Stimulated activated CD8-positive, alpha-beta memory T cell treated with anti-CD3 and anti-CD28 coated beads, Interleukin-15, amount 100 ng/mL, for 24 hours (primary cell): Measurements from ENCODE around the gene SLC25A10.

Source experiments
- DNase-seq: peaks from one replicate; pipeline ENCODE4 v3.0.0-alpha.2; 2020; ENCODE audit warnings: low read depth

The SLC25A10 gene

GRCh38 chr17:81706757-81707624, 5.1 kb upstream of the SLC25A10 start:
- no peak for DNase-seq

DNA sequence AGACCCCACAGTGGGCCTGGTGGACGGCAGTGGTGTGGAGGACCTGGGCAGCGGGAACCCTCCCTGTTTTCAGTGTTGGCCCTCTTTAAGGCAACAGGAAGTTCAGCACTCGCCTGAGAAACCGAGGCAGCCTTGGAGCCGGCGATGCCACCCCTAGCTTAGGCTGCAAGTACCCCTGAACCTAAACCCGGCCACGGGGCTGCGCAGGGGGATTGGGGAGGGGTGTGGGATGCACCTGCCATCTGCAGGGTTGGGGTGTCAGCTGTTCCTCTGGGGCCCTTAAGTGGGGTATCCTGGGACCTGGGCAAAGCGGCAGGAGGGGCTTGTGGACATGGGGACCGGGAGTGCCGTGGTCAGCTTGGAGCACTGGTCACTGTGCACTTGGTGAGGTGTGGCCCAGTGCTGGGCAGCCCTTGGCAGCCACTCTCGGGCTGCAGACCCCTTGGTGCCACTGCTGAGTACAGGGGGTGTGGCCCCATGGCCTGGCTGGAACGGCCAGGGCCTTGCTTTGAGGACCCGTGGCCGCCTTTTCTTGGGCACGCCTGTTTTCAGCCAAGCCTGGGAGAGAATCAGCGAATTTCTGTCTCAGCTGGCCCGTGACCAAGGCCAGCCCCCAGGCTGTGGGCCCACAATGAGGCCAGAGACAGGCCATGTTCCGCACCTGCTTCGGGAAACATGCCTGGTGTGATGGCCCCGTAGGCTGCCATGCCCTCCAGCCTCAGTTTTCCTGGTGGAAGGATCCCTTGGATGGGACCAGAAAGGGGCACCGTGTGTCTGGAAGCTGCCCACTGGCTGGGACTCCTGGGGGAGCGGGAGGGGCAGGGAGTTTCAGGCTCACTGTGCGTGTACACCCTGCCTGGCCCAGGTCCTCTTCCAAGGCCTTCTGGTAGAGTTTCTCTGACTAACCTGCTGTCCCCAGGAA, 4.1 kb upstream of the SLC25A10 start:
- no peak for DNase-seq

- no peak for DNase-seq
Observed at GRCh38 chr17:81708739-81709185, 3.3 kb upstream of the SLC25A10 start.

- DNase-seq: no peak
Observed at GRCh38 chr17:81710514-81711308, 1.4 kb upstream of the SLC25A10 start.

DNA sequence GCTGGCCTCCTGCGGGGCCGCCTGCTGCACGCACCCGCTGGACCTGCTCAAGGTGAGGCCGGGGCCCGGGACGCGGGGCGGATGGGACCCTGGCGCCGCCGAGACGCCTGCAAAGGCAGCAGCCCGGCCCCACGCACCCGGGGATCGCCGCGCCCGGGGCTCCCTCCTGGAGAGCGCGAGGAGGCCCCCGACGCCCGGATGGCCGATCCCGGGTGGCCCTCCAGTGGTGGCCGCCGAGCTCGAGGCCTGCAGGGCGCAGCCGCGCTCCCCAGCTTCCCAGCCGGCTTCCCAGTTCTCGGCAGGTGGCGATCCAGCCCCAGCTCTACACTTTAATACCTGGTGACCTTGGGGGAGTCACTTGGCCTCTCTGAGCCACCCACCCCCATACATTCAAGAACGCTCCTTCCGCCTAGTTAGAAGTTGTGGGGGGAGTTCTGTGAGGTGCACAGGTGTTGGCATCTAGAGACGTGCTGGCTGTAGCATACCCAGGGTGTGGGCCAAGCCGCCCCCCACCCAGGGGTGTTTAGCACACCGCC, 452 bp downstream of the SLC25A10 start:
- no peak for DNase-seq

DNA sequence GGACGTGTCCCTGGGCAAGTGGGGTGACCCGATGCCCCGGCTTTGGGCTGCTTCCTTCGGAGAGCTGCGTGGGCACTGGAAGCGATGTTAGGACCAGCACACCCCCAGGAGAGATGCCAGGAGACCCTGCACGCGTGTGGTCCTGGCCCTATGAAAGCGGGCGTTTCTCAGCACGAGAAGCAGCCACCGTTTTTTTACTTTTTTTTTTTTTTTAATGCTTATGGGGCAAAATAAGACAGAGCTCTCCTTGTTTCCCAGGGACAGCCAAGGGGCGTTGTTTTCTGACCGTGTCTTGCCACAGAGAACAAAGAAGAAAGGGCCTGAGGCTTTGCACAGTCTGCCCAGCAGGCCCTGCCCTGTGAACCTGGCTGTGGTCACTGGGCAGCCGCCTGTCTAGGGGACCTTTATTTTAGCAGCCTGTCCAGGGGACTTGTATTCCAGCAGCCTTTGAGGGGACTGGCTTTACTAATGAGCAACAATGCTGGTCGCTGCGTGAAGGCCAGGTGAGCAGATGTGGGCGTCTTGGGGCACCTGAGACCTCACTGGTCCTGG, 996 bp downstream of the SLC25A10 start:
- DNase-seq: no peak

DNA sequence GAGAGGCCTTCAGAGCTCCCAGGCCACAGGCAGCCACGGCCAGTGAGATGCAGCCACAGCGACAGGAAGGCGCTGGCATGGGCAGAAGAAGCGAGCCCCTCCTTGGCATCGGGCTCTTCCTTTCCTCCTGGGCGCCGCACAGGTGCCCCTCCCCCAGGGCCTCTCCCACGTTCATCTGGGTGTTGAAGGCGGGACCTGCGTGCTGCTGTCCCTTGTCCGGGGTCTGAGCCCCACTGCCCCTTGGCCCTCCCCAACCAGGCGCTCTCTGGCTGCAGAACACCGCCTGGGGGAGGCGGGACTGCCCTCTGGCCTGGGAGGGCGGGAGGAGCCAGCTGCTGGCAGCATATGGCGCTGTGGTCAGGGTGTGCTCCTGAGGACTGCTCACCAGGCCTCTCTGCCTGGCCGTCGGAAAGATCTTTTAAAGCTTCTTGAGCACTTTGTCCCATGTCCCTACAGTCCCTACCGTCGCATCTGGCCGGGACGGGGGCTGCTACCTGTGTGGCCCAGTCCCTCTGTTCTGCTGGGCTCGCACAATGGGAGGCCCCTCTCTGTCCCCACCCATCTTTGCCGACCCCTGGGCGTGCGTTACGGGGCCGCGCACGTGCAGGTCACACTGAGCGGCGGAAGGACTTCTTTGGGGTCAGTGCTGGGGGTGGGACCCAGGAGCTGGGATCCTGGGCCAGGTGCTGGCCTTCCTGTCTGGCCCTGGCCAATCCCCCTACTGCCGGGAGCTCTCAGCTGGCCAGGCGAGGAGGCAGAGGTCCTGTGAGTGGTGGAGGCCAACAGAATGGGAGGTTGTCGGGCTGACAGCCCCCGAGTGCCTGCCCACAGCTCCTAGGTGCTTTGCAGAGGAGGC, 1.7 kb downstream of the SLC25A10 start:
- DNase-seq: no peak

GRCh38 chr17:81714412-81715106, 2.5 kb downstream of the SLC25A10 start:
- no peak for DNase-seq

DNA sequence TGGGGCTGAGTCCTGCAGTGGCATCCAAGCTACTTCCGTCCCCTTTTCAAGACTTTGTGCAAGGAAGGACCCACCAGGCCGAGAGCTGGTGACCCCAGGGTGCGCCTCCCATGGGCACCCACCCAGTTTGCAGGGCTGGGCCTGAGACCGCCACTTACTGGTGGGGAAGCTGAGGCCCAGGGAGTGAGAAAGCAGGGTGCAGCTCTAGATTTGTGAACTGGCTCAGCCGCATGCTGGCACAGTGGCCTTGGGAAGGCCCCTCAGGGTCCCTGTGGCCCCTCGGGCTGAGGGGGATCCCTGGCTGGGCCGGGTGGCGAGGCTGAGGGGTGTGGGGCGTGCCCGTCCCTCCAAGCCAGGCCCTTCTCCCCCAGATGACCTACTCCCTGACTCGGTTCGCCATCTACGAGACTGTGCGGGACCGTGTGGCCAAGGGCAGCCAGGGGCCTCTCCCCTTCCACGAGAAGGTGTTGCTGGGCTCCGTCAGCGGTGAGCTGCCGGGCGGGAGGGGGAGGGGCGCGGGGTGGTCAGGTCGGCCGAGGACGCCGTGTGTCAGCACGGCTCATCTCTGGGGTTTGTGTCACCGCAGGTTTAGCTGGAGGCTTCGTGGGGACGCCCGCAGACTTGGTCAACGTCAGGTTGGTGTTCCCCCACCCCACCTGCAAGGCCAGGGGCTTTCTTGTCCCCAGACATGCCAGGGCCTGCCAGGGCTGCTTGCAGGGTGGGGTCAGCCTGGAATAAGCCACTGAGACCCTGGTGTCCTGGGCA, 3.2 kb downstream of the SLC25A10 start:
- no peak for DNase-seq

- DNase-seq: no peak
Observed at GRCh38 chr17:81715872-81716673, 4.0 kb downstream of the SLC25A10 start.

GRCh38 chr17:81716674-81716996, 4.6 kb downstream of the SLC25A10 start:
- no peak for DNase-seq

GRCh38 chr17:81717049-81717765, 5.1 kb downstream of the SLC25A10 start:
- DNase-seq: no peak

- no peak for DNase-seq
Observed at GRCh38 chr17:81717766-81718089, 5.6 kb downstream of the SLC25A10 start.

DNA sequence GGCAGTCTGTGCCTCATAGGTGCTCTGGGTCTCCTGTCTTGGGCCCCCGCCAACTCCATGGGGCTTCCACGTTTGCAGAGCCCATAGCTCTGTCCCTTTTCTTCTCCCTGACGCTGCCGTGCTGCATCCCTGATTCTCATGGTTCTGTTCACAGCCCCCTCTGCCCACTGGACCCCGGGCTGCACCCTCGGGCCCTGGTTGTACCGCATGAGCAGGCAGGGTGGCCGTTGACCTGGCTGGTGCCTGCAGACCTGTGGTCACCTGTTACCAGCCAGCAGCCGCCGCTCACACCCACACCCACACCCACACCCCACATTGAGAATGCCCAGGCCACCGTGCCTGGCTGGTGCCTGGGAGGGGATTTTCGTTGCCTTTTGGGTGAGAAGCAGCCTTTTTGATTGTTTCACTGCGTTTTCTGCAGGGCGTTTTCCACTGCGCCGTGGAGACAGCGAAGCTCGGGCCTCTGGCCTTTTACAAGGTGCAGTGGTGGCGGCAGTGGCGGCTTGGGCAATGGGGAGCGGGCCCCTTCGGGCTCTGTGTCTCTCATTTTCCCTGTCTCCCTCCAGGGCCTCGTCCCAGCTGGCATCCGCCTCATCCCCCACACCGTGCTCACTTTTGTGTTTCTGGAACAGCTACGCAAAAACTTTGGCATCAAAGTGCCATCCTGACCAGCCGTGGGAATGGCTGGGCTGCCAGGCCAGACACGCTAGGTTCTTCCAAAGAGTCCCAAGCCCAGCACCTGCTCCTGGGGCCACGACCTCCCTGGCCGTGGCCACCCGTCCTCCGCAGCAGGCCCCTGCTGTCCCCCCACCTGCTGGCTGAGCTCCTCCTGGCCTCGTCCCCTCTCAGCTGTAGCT, 7.6 kb downstream of the SLC25A10 start:
- DNase-seq: no peak

DNA sequence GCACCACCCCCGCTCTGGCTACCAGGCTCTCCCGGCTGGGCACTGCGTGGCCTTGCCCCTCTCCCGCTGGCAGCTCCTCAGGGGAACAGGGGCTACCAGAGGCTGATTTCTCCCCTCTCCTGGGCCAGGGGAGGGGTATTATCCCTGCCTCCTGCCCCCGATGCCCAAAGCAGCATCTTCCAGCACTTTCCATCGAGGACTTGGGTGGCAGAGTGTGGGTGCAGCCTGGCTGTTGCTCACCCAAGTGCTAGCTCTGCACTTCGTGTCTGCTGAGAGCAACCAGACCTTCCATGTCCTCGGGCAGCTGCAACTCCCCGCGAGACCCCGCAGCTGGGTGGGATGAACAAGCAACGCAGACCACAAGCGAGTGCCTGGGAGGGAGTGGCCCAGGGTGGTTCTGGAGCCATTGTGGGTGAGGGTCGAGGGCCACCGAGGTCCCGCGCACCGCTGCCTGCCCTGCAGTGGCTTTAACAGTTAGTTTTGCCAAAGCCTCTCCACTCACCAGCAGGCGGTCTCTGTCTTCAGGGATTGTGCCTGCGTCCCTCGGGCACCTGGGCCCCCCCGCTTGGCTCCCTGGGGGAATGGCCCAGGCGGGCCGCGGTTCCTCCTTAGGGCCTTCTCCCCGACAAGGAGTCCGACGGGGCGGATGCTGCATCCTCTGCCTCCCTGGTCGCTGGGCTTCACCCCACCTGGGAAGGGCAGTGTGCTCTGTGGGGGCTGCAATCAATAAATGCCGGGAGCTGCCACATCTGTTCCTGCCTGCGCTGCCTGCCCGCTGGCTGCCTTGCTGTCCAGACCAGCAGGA, 8.4 kb downstream of the SLC25A10 start:
- no peak for DNase-seq
